ENCODE measurements around the gene SNX14. TPM values are rescaled to one million over a fixed set of nuclear protein-coding genes. Genes with fewer than 3 reads are reported as not detected.

Gene SNX14
- total RNA-seq, 1 donor from 2014 or later, result 64.8 TPM

DNA sequence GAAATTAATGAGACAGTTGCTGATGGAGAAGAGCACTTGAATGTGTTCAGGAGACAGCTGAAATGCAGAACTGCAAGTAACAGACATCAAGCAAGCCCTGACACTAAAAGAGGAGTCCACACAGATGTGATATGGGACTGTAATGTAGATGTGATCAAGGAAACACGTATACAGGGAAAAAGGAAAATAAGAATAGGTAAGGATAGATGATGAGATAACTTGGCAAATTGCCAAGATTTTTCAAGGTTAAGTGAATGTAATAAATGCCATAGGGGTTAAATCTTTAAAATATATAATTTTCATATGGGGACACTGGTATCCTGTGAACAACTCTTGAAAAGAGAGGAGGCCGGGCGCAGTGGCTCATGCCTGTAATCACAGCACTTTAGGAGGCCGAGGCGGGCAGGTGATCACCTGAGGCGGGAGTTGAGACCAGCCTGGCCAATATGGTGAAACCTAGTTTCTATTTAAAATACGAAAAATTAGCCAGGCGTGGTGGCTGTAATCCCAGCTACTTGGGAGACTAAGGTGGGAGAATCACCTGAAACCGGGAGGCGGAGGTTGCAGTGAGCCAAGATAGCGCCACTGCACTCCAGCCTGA is 7.2 kb upstream of the SNX14 start:
- intact Hi-C loops (cut with DNase I), result loop anchor here (2.0 kb wide), 1 partner anchor 78 kb away; no protein-coding TSS in a partner anchor
- no peak overlapping the region for H3K27ac ChIP-seq
- no peak overlapping the region for H3K4me3 ChIP-seq
- no peaks in the 10 kb centered on the region for H3K36me3 ChIP-seq
- H3K4me1 ChIP-seq, result no peaks in the 10 kb centered on the region
- no peak for DNase-seq (ENCODE audit: extremely low spot score in 2 of 2)
- no peaks in the 10 kb centered on the region for H3K27me3 ChIP-seq
- H3K9me3 ChIP-seq, result no peaks in the 10 kb centered on the region
- TF ChIP-seq POLR2A (IDR thresholded peaks at IDR 0.05) (no peak), POLR2AphosphoS5 (IDR thresholded peaks at IDR 0.05; ENCODE audit: insufficient read depth in 1 of 2, low read depth in 1 of 2) (no peak)
- TF ChIP-seq, protein P1, sequence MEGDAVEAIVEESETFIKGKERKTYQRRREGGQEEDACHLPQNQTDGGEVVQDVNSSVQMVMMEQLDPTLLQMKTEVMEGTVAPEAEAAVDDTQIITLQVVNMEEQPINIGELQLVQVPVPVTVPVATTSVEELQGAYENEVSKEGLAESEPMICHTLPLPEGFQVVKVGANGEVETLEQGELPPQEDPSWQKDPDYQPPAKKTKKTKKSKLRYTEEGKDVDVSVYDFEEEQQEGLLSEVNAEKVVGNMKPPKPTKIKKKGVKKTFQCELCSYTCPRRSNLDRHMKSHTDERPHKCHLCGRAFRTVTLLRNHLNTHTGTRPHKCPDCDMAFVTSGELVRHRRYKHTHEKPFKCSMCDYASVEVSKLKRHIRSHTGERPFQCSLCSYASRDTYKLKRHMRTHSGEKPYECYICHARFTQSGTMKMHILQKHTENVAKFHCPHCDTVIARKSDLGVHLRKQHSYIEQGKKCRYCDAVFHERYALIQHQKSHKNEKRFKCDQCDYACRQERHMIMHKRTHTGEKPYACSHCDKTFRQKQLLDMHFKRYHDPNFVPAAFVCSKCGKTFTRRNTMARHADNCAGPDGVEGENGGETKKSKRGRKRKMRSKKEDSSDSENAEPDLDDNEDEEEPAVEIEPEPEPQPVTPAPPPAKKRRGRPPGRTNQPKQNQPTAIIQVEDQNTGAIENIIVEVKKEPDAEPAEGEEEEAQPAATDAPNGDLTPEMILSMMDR (IDR thresholded peaks at IDR 0.05), result no peak

DNA sequence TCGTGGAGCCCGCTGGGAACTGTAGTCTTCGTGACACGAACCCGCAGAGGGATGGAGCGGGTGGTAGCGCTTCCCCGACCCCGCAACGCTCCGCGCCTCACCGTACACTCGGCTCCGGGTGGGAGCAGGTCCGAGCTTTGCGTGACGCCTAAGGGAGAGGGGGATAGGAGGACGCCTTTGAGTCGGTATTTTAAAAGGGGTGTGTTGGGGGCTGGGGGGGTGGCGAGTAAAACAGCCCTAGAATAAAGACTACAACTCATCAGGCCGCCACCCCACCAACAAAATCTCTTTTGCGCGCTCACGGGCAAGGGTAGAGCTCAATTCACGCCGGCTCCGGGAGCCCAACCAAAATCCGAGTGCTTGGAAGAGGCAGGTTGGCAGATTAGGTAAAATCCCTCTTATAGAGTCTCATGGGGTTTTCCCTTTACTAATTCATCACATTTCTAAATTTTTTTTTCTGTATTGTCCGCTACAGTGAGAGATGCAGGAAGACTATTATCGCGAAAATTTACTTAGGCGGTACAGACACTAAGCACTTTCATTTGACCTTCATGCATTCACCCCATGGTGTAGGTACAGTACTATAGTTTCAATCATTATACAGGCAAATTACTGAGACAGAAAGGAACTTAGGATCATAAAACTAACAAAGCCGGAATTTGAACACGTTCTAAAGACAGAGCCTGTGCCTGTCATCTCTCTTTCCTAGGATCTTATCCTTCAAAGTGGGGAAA is 706 bp upstream of the SNX14 start:
- DNase-seq (ENCODE audit: extremely low spot score in 2 of 2), result no peak
- TF ChIP-seq, protein P1 (IDR thresholded peaks at IDR 0.05), result no peak
- TF ChIP-seq POLR2AphosphoS5 (IDR thresholded peaks at IDR 0.05; ENCODE audit: insufficient read depth in 1 of 2, low read depth in 1 of 2) (peak in 1 of 2 donors; percentile 71), POLR2A (IDR thresholded peaks at IDR 0.05) (no peak)
- peak overlapping the region; percentile 89 to 93 for H3K4me3 ChIP-seq
- no peaks in the 10 kb centered on the region for H3K27me3 ChIP-seq
- H3K36me3 ChIP-seq, result no peaks in the 10 kb centered on the region
- H3K9me3 ChIP-seq, result no peaks in the 10 kb centered on the region
- H3K27ac ChIP-seq, result peak overlapping the region; percentile 94
- intact Hi-C loops (cut with DNase I), result loop anchor here (2.0 kb wide), 1 partner anchor 48 kb away; the partner anchor contains the start of gene SYNCRIP
- peaks cover 19% of the 10 kb centered on the region for H3K4me1 ChIP-seq

DNA sequence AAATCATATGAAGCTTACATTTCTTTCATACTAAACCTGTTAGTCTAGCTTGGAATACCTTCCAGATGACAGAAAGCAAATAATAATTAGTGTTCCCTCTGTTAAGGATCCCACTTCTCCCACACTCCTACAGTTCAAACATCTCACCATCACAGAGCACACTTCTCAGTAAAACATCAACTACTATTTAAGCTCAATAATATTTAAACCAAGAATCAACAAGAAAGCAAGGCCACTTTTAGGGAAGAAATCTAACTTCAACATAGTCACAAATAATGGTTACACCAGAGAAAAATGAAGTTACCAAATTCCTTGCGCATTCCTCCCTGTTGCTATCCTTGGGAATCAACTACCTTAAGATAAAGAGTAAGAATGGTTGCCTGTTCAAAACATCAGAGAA is 1.6 kb downstream of the SNX14 start:
- no peak overlapping the region for H3K27ac ChIP-seq
- H3K27me3 ChIP-seq, result no peaks in the 10 kb centered on the region
- DNase-seq (ENCODE audit: extremely low spot score in 2 of 2), result no peak
- TF ChIP-seq POLR2AphosphoS5 (IDR thresholded peaks at IDR 0.05; ENCODE audit: insufficient read depth in 1 of 2, low read depth in 1 of 2) (no peak), POLR2A (IDR thresholded peaks at IDR 0.05) (no peak)
- TF ChIP-seq, protein P1 (IDR thresholded peaks at IDR 0.05), result no peak
- peaks cover 19% of the 10 kb centered on the region for H3K4me1 ChIP-seq
- no peak overlapping the region for H3K4me3 ChIP-seq
- intact Hi-C loops (cut with DNase I), result no loop called here
- no peaks in the 10 kb centered on the region for H3K9me3 ChIP-seq
- H3K36me3 ChIP-seq, result no peaks in the 10 kb centered on the region

DNA sequence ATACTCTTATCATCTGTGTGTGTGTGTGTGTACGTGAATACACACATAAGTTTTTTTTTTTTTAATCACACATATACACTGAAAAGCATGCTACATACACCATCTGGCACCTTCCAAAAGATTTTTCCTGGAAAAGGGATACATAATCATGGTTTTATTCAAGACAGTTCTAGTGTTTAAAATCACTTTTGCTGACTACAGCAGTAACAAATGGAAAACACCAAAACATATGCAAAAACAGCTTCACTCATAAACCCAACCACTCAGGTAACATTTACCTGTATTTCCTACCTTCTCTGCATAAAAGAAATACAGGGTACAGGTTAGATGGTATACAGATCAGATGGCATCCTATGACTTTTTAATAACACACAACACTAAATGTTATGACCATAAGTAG is 2.5 kb downstream of the SNX14 start:
- H3K27ac ChIP-seq, result no peak overlapping the region
- intact Hi-C loops (cut with DNase I), result no loop called here
- H3K9me3 ChIP-seq, result no peaks in the 10 kb centered on the region

More for the DNA sequence above, 2.5 kb downstream of the SNX14 start:
- TF ChIP-seq, protein P1 (IDR thresholded peaks at IDR 0.05), result no peak
- TF ChIP-seq POLR2A (IDR thresholded peaks at IDR 0.05) (no peak), POLR2AphosphoS5 (IDR thresholded peaks at IDR 0.05; ENCODE audit: insufficient read depth in 1 of 2, low read depth in 1 of 2) (no peak)
- peaks cover 19% of the 10 kb centered on the region for H3K4me1 ChIP-seq
- H3K36me3 ChIP-seq, result no peaks in the 10 kb centered on the region
- no peaks in the 10 kb centered on the region for H3K27me3 ChIP-seq
- no peak for DNase-seq (ENCODE audit: extremely low spot score in 2 of 2)
- H3K4me3 ChIP-seq, result no peak overlapping the region
